HG03565 (cell line): ENCODE results near the gene TXN2.
"Not testable (repeated sequence)": the region's sequence is repeated elsewhere in the genome, so short reads cannot be mapped to it uniquely, and the experiment has no call there.

Experiments used
- ATAC-seq: cut with Tn5 transposase; IDR thresholded peaks from one replicate; pipeline ENCODE4 v1.9.1; 2021; ENCODE audit warnings: mild to moderate bottlenecking, moderate library complexity; ENCODE audit not compliant: unreplicated experiment

Gene TXN2, protein sequence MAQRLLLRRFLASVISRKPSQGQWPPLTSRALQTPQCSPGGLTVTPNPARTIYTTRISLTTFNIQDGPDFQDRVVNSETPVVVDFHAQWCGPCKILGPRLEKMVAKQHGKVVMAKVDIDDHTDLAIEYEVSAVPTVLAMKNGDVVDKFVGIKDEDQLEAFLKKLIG

DNA sequence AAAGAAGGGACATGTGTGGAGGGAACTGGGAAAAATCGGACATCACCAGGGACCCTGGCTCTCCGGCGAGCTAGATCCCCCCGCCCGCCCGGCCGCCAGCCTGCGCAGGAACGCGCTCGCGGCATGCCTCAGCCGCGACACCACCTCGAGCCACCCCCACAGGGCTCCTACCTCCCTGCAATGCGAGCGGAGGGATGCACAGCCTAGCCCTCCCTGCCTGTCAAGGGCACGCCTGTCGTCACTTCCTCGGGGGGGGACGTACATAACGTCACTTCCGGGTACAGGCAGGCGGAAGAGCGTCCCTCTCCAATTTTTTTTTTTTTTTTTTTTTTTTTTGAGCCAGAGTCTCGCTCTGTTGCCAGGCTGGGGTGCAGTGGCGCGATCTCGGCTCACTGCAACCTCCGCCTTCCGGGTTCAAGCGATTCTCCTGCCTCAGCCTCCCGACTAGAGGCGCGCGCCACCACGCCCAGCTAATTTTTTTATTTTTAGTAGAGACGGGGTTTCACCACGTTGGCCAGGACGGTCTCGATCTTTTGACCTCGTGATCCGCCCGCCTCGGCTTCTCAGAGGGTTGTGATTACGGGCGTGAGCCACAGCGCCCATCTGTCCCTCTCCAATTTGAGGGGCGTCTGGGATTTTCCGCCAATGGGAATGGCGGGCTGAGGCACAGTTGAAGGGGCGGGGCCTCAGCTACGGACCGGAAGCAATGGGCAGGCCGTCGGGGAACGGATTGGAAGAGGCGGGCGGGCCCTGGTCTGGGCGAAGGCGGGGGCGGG lies at the start of gene TXN2:
TXN2 (minus strand) TSS at position 248 of the 776 bp plus-strand sequence. CDS start 803 bp downstream, outside the sequence.
- peak; percentile 83 for ATAC-seq

DNA sequence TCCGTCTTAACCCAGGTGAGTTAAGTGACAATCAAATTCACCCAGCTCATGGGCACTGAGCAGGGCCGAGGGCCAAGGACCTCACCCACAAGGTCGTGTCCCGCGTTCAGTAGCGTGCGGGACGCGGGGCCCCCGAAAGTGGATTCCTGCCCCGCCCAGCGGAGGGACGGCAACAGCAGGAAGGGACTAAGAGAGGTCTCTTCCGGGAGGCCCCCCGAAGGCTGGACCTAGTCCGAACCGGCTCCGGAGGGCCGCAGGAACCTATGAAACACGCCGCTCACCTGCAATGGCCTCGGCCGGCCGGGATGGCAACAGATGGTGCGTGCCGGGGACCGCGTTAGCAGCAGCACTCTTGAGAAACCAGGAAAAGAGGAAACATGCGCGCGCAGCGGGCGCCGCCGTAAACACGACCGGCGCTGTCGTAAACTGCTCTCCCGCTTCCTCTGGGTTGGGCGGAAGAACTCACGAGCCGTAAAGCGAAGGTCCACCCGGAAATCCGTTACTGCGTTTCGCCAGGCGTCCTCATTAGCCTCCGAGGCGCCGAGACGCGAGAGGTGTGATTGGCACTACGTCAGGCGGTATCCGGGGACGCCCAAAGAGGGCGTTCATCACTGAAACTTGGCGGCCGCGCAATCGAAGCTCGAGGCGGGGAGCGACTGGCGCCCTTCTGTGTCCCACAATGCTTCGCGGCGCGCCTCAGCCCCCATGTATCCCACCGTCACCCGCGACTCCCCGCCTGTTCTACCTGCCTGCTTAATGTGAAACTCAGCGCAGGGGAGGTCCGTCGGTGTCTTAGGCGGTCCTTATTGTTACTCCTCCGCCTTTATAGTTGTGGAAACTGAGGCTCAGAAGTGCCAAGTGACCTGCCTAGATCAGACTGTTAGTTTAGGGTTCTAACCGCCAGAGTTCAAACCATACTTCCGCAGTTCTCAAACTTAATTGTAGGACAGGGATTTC lies 47.6 kb upstream of the TXN2 start, which contains the start of gene EIF3D:
EIF3D (minus strand) TSS at position 372 of the 957 bp plus-strand sequence. CDS start 3,045 bp downstream, outside the sequence.
- ATAC-seq: peak; percentile 90

DNA sequence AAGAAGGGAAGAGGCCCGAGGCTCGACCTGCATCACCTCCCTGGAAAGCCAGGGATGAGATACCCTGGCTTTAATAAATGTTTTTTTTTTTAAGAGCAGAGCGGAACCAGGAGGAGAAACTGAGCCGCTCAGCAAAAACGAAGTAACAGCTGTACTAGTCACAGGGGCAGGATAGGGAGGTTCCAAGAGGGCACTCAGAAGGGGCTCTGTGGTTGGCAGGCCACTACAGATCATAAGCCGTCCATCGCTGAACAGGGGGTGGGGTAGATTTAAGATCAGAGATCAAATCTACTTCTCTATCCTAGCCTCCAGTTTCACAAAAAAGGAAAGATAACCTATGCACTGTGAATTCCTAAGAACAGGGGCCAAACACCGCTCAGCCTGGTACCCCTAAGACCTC lies 46.9 kb upstream of the TXN2 start:
- no peak for ATAC-seq

DNA sequence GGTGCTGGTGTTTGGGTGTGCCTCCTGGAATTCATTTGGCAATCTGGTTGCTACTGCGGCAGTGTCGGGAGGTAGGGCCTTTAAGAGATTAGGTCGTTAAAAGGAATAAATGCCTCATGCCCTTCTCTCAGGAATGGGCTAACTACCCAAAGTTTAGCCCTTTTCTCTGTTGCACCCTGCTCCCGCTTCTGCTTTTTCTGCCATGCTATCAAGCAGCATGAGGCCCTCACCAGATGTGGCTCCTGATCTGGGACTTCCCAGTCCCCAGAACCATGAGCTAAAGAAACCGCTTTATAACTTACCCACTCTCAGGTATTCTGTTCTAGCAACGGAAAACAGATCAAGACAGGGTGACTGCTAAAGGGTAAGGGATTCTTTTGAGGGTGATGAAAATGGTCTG lies 41.2 kb upstream of the TXN2 start:
- ATAC-seq: no peak

DNA sequence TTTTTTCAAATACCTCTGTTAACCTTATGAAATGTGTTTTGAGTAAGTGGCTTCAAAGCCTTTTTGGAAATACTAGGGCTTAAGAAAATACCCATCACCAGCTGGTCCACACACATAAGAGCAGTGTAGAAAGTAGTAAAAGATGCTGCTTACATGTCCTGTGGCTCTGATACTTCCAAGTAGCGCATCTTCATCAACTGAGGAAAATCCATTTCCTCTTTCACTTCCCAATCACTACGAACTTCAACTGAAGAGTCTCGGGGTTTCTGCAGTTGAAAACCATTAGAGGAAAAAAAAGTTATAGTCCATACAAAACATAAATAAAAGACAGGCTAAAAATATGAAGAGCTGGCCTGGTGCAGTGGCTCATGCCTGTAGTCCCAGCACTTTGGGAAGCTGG lies 39.0 kb upstream of the TXN2 start:
- ATAC-seq: no peak

DNA sequence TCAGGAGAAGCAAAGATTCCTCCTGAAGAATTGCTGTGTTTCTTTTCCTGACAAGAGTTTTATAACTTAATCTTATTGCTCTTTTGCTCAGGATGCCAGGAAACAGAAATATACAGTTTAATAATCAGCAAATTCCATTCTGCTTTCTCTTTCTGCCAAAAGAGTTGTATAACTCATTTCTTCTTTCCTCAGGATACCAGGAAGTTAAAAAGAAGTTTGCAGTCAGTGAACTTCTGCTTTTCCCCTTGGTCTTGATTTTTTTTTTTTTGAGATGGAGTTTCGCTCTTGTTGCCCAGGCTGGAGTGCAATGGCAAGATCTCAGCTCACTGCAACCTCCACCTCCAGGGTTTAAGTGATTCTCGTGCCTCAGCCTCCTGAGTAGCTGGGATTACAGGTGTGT lies 38.5 kb upstream of the TXN2 start:
- ATAC-seq: not testable (repeated sequence)

DNA sequence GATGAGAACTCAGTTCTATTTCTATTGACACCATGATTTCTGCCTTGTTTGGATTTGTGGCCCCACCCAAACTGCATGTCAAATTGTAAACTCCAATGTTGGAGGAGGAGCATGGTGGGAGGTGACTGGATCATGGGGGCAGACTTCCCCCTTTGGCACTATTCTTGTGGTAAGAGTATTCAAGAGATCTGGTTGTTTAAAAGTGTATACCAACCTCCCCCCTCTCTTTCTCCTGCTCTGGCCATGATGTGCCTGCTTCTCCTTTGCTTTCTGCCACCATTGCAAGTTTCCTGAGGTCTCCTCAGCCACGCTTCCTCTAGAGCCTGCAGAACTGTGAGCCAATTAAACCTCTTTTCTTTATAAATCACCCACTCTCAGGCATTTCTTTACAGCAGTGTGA lies 33.3 kb upstream of the TXN2 start:
- no peak for ATAC-seq

DNA sequence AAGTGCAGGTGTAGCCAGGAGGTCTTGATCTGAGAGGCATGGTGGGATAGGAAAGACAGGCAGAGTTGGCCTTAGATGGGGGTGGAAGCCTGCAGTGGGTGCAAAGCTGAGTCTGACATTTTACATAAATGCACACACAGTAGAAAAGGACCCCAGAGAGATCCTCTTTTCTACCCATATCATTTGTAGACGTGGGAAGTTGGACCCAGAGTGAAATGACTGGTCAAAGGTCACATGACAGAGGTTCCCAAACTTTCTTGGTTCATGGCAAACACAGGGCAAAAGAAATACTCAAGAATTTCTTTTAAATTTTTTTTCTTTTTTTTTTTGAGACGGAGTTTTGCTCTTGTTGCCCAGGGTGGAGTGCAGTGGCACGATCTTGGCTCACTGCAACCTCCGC lies 31.6 kb upstream of the TXN2 start:
- no peak for ATAC-seq

DNA sequence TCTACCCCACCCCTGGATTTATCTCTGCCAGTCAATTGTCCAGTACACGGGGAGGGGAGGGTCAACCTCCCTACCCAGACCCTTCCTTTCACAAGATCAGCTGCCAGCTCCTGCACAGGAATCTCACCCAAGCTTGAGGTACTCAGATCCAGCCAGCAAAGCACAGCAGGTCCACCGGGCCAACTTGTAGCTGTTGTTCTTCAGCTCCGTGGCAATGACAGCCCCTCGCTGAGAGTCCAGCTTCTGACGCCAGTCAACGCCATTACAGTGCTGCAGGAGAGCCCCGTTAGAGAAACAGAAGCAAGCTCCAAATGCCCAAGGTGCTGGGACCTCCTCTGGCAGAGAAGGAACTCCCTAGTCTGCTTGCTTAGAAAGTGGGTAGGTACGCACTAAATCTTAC lies 30.9 kb upstream of the TXN2 start:
- ATAC-seq: no peak

DNA sequence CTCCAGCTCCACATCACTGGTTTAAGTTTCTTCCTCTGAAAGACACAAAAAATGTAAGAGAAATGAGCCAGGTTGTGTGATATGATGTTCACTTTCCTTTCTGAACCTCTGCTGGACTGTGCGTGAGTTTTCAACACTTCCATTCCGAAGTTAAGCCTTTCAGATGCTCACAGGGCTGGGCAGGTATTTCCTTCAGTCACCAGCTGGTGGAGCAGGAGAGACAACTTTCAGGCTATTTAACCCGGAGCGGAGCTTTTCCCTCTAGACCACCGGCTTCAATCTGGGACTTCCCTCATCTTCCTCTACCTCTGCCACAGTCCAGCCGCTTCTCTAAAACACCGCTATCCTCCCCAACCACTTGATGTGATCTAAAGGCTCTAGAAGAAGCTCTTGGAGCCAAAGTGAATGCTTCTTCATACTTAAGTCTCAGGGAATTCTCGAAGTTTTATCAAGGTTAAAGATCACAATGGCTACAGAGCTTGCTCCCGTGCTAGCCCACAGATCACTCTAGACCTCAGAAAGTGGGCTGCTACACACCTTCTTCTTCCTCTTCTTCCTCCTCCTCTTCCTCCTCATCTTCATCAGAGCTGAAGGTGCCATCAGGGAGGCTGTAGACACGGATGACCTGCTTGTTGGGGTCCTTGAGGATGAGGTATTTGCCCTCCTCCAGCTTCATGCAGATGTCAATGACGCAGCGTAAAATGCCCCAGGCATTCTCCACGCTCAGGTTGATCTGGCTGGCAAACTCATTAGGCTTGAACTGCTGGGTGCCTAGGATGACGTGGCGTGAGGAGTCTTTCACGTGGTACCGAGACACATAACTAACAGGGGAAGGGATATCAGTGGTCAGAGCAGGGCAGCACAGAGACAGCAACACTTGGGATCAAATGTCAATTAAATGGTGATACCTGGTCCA lies 29.8 kb upstream of the TXN2 start:
- ATAC-seq: no peak

DNA sequence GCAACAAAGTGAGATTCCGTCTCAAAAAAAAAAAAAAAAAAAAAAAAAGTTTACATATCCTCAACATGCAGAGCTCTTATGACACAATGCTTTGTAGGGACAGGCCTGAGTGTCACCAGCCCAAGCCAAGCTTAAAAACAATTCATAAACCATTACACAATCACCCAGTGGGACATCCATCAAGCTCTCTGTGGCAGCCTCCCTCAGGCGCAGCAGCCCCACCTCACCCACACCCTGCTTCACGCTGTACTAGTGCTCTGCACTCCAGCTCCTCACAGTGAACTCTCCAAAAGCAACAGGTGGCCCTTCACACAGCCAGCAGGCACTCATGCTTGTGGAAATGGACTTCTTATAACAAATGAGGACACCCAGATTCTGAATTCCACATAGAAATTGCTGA lies 28.9 kb upstream of the TXN2 start:
- no peak for ATAC-seq

DNA sequence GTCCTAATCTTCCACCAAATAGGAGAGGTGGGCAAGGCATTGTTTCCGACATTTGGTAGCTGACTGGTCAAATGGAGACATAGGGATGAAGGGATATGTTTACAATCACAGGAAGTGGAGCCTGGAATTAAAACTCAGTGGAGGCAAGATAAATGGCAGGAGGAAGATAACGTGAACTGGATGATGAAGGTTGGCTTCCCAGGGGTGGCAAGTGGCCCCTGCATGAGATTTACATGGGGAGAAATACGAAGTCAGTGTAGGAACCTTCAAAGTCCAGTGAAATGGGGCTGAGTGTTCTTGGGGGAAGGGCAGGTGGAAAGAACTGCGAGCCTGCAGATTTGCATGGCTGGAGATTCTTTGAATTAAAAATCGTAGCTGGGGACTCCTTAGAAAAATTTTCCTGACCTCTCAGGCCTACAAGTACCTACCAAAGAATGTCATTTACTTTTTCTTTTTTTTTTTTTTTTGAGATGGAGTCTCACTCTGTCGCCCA lies 26.1 kb upstream of the TXN2 start:
- ATAC-seq: no peak

DNA sequence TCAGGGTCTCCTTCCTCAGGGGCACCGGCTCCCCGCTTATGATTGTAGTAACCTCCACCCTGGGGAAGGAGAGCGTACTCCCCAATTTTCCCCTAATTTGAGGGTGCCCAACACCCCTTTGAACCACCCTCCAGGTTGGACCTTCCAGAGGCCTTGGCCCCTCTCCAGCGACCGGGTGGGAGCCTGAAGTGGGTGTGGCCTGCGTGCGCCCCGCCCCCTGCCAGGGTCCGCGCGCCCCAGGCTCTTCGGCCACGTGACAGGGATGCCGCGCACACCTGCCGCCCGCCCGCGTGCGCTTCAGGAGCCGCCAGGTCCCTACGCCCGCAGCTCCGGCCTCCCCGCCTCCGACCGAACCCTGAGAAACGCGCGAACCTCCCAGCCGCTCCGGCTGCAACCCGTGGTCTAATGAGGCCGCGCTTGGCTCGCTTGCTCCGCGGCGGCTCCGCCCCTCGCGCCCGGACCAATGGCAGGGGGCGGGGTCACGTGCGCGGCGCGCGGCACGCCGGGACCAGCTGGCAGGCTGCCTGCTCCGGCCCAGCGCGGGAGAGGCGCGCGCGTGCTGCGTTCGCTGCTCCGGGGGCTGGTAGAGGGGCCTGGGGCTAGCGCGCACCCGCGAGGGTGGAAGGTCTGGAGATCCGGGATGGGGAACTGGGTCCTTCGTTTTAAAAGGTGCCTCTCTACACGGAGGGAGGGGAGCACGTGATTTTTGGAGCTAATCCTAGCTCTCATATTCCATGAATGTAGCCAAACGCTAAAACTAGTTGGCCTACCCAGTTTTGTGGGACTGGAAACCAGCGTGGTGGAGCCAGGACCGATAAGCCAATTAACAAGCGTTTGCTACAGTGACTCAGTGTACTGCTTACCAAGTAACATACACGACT lies 25.4 kb upstream of the TXN2 start, which contains the start of gene FOXRED2:
FOXRED2 (minus strand) TSS at position 404 of the 881 bp plus-strand sequence. CDS start 618 bp downstream, outside the sequence.
- ATAC-seq: peak; percentile 50

DNA sequence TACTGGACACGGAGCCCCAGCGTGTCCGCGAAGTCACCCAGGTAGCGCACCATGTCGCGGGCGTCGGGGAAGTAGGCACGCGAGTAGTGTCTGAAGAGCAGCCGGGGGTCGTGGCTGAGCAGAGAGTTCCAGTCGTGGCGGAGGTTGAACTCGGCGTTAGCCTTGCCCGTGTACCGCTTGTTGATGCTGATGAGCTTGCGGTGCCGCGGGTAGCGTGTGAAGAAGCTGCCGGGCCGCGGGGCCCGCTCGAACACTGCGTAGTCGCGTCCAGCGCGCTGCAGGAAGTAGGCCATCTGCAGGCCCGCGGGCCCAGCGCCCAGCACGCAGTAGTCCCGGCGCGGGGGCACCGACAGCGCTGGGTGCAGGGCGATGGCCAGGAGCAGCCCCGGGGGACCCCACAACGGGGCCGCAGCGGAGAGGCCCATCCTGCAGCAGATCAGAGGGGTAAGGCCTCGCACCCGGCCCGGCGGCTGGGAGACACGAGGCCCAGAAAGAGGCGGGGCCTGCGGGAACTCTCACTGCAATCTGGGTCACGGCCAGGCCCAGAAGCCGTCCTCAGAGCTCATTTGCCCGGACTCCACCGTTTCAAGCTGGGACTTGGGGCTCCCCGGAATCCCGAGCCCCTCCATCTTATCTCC lies 24.7 kb upstream of the TXN2 start:
- ATAC-seq: no peak

DNA sequence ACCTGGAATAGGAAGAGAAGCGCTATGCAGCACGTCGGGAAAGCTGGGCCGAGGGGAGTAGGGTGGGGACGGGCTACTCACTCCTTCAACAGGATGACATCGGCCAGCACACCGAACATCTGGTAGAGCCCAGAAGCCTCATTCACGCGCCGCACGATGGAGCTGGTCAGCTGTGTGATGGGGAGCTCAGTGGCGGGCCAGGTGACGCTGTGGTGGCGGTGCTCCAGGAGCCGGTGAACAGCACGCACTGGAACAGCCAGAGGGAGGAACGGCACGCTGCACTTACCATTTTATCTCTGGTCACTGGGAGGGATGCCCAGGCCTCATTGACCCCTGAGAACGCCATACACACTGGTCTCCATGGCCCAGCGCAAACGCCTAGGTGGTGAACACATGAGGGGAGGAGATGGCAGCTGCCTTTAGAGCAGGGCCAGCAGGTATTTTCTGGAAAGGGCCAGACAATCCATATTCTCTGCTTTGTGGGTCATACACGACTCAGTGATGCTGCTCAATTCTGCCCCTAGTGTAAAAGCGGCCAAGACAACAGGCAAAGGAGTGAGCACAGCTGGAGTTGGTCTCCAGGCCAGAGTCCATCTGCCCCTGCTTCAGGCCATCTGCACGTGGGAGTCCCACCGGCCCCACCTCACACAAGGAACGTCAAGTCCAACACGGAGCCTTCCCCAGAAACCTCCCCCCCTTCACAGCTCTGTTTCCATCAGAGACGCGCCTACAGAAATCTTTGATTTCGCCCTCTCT lies 16.6 kb upstream of the TXN2 start:
- ATAC-seq: no peak

DNA sequence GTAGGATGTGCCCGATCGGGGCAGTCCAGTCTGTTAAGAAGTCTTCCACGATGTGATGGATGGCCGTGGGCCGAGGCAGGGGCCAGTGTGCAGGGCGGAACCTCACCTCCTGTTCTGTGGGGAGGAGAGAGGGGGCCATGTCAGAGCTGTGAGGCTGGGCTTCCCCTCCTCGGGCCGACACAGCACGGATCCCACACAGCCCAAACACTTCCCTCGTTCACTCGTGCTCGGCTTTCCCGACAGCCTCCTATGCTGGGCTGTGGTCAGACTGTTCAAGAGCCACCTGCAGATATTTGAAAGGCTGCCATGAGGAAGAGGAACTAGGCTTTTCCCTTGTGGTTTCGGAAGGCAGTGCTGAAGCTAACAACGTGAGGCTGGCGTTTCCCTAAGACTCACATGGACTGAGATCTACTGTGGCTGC lies 12.3 kb upstream of the TXN2 start:
- no peak for ATAC-seq

DNA sequence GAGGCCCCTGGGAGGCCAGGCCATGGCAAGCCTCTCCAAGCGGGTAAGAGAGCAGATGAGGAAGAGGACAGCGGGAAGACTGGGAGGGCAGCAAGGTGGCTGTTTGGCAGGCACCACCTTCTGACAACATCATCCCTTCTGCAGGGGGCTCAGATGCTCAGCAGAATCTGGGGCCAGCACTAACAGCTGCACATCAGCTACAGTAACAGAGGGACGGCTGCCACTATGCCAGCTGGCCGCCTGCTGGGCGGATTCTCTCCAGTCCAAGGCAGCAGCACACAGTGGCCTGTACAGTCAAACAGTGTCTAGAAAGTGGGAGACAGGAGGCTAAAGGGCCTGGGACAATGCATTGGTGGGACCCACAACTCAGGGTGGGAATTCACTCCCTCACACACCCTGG lies 10.7 kb upstream of the TXN2 start:
- ATAC-seq: no peak

DNA sequence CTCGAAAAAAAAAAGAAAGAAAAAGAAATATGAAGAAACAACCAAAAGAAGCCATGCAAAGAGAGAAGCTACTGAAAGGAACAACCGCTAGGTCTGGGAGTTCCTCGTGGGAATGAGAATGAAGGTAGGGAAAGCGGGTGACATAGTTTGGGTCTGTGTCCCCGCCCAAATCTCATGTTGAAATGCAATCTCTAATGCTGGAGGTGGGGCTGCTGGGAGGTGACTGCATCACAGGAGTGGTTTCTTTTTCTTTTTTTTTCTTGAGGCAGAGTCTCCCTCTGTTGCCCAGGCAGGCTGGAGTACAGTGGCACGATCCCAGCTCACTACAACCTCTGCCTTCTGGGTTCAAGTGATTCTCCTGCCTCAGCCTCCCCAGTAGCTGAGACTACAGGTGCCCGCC lies 9.7 kb upstream of the TXN2 start:
- no peak for ATAC-seq
